ENCODE data around the gene KLHL40.

GRCh38 chr3:42675909-42676308 is 9.4 kb upstream of the KLHL40 start:
- TF ChIP-seq CTCF (IDR thresholded peaks at IDR 0.05 in 2 of 3, conservative IDR thresholded peaks at IDR 0.05 in 1 of 3; ENCODE audit: control insufficient read depth in 2 of 3, extremely low read depth in 1 of 3, insufficient read depth in 1 of 3, low read depth in 3 of 3, low read length in 3 of 3) (no peak), MAX (IDR thresholded peaks at IDR 0.05; ENCODE audit: low read depth, low read length) (no peak), BCL11A (IDR thresholded peaks at IDR 0.05; ENCODE audit: low read depth, low read length) (no peak), EGR1 (IDR thresholded peaks at IDR 0.05; ENCODE audit: borderline replicate concordance in 1 of 2, low read depth in 2 of 2, low read length in 2 of 2) (no peak), ATF2 (IDR thresholded peaks at IDR 0.05; ENCODE audit: low read length) (no peak), NBN (IDR thresholded peaks at IDR 0.05) (no peak), CBX5 (IDR thresholded peaks at IDR 0.05; ENCODE audit: low read depth) (no peak), SP1 (IDR thresholded peaks at IDR 0.05; ENCODE audit: low read depth, low read length) (no peak), POLR2AphosphoS5 (IDR thresholded peaks at IDR 0.05; ENCODE audit: low read length) (no peak), RELA (IDR thresholded peaks at IDR 0.05; ENCODE audit: borderline replicate concordance, partially characterized antibody) (no peak)
